MM.1S (cell line): ENCODE data around the gene UBXN11.
"Not testable (repeated sequence)": the region's sequence is repeated elsewhere in the genome, so short reads cannot be mapped to it uniquely, and the experiment has no call there.

ENCODE experiments used
- DNase-seq: peaks from one replicate; pipeline ENCODE4 v3.0.0-alpha.2; 2015
- H2AFZ ChIP-seq: fragments of 300-600 bp; sonication (generic); 2 replicates; pipeline ENCODE4 v1.6.0; 2016; ENCODE audit warnings: antibody characterized with exemption, low read length
- H3F3A ChIP-seq: fragments of 300-600 bp; sonication (generic); 2 replicates; pipeline ENCODE4 v1.6.1; 2016; ENCODE audit warnings: mild to moderate bottlenecking, antibody characterized with exemption, low read length, moderate library complexity, mixed read lengths; ENCODE audit not compliant: insufficient read depth
- H3K27ac ChIP-seq: fragments of 300-600 bp; sonication (generic); 2 replicates; pipeline ENCODE4 v1.5.1; 2016; ENCODE audit warnings: mild to moderate bottlenecking, low read length
- H3K27me3 ChIP-seq: fragments of 300-600 bp; sonication (generic); replicated peaks from 2 replicates; pipeline ENCODE4 v1.6.0; 2016; ENCODE audit warnings: low read length; ENCODE audit not compliant: insufficient read depth
- H3K36me3 ChIP-seq: fragments of 300-600 bp; sonication (generic); replicated peaks from 2 replicates; pipeline ENCODE4 v1.6.1; 2016; ENCODE audit warnings: mild to moderate bottlenecking, low read length, mixed read lengths; ENCODE audit not compliant: insufficient read depth
- H3K4me1 ChIP-seq: fragments of 300-600 bp; sonication (generic); 2 replicates; pipeline ENCODE4 v1.6.1; 2016; ENCODE audit warnings: low read length, mixed read lengths
- H3K4me2 ChIP-seq: fragments of 300-600 bp; sonication (generic); 2 replicates; pipeline ENCODE4 v1.6.0; 2016; ENCODE audit warnings: low read depth, low read length
- H3K4me3 ChIP-seq: fragments of 300-600 bp; sonication (generic); 2 replicates; pipeline ENCODE4 v1.5.1; 2016; ENCODE audit warnings: low read length, mixed read lengths
- H3K79me2 ChIP-seq: fragments of 300-600 bp; sonication (generic); 2 replicates; pipeline ENCODE4 v1.6.1; 2016; ENCODE audit warnings: mixed run types, low read length, mixed read lengths
- H3K9ac ChIP-seq: fragments of 300-600 bp; sonication (generic); 2 replicates; pipeline ENCODE4 v1.6.1; 2016; ENCODE audit warnings: low read length, mixed read lengths
- H3K9me2 ChIP-seq: fragments of 300-600 bp; sonication (generic); replicated peaks from 2 replicates; pipeline ENCODE4 v1.6.1; 2016; ENCODE audit warnings: mild to moderate bottlenecking, low read length, mixed read lengths; ENCODE audit not compliant: insufficient read depth
- H3K9me3 ChIP-seq: fragments of 300-600 bp; sonication (generic); replicated peaks from 2 replicates; pipeline ENCODE4 v1.6.1; 2016; ENCODE audit warnings: mild to moderate bottlenecking, low read length, mixed read lengths; ENCODE audit not compliant: insufficient read depth
- H4K20me1 ChIP-seq: fragments of 300-600 bp; sonication (generic); 2 replicates; pipeline ENCODE4 v1.6.1; 2016; ENCODE audit warnings: mild to moderate bottlenecking, low read length, moderate library complexity, mixed read lengths; ENCODE audit not compliant: insufficient read depth
- CTCF ChIP-seq: fragments of 300-600 bp; sonication (generic); IDR thresholded peaks from 2 replicates; pipeline ENCODE4 v1.5.1; 2016; ENCODE audit warnings: antibody characterized with exemption, low read length, mixed read lengths
- EZH2 ChIP-seq: fragments of 300-600 bp; sonication (generic); optimal IDR thresholded peaks from 2 replicates; pipeline ENCODE3; 2017; ENCODE audit warnings: low read depth, mild to moderate bottlenecking, antibody characterized with exemption, low read length, mixed read lengths
- EZH2phosphoT487 ChIP-seq: fragments of 300-600 bp; sonication (generic); IDR thresholded peaks from 2 replicates; pipeline ENCODE4 v1.6.1; 2018; ENCODE audit warnings: antibody characterized with exemption, low read length

UBXN11 gene

DNA sequence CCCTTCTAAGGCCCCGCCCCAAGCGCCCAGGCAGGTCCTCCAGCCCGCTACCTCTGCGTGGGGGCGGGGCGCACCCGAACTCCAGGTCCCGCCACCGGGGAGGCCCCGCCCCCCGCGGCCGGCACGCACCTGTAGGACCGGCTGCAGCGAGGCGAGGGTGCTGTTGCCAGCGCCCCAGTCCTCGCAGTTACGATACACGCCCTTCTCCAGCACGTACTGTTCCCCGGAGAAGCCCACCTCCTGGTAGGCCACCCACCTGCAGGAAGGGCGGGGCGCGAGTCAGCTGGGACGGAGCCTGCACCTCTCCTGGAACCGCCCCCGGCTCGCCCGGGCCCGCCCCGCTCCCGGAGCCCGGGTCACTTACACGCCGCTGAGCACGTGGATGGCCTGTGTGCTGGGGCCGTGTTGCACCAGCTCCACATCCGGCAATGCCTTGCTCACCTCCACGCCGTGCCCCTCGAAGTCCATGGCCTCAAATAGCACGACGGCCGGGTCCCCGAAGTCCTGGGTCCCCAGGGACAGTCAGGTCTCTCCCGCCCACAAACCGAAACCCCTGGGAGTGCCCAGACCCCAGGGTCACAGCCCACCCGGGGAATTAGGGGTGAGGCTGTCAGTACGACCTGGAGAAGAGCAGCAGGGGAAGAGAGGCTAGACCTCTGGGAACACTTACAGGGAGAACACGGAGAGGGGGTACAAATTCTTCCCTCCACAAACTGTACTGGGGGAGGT lies 30.2 kb upstream of the UBXN11 start:
- peaks cover 7% of the 10 kb centered on the region; the same call in 1 of the 2 replicates for H3K4me1 ChIP-seq
- DNase-seq = peak; percentile 92
- H3K4me2 ChIP-seq = peak overlapping the region; percentile 83
- peaks cover 18% of the 10 kb centered on the region for H3K27me3 ChIP-seq
- no peaks in the 10 kb centered on the region for H3K36me3 ChIP-seq
- H3K9me2 ChIP-seq = no peaks in the 10 kb centered on the region
- no peaks in the 10 kb centered on the region for H3K9me3 ChIP-seq
- H3F3A ChIP-seq = no peaks in the 10 kb centered on the region
- H3K9ac ChIP-seq = no peak overlapping the region; the same call in 1 of the 2 replicates
- H3K79me2 ChIP-seq = no peaks in the 10 kb centered on the region
- peak overlapping the region; percentile 97 for H2AFZ ChIP-seq
- H3K4me3 ChIP-seq = peak overlapping the region; percentile 62
- no peak for TF ChIP-seq CTCF
- TF ChIP-seq EZH2 = no peak
- TF ChIP-seq EZH2phosphoT487 = no peak
- H3K27ac ChIP-seq = no peak overlapping the region; the same call in 1 of the 2 replicates
- H4K20me1 ChIP-seq = no peaks in the 10 kb centered on the region

- no peak overlapping the region for H3K27ac ChIP-seq
- peak overlapping the region; percentile 83 for H3K4me2 ChIP-seq
- no peaks in the 10 kb centered on the region for H3K79me2 ChIP-seq
- peaks cover 7% of the 10 kb centered on the region; the same call in 1 of the 2 replicates for H3K4me1 ChIP-seq
- H3K9me3 ChIP-seq = no peaks in the 10 kb centered on the region
- DNase-seq = no peak
- H2AFZ ChIP-seq = peak overlapping the region; percentile 97
- H3K4me3 ChIP-seq = peak overlapping the region; percentile 62
- no peaks in the 10 kb centered on the region for H3F3A ChIP-seq
- no peaks in the 10 kb centered on the region for H3K9me2 ChIP-seq
- no peak for TF ChIP-seq CTCF
- TF ChIP-seq EZH2phosphoT487 = no peak
- TF ChIP-seq EZH2 = no peak
- no peaks in the 10 kb centered on the region for H4K20me1 ChIP-seq
- H3K36me3 ChIP-seq = no peaks in the 10 kb centered on the region
- peaks cover 16% of the 10 kb centered on the region; the same call in 1 of the 2 replicates for H3K27me3 ChIP-seq
- H3K9ac ChIP-seq = peak overlapping the region; percentile 13; the same call in 1 of the 2 replicates
Measured at GRCh38 chr1:26335774-26336476, 29.5 kb upstream of the UBXN11 start.

GRCh38 chr1:26333312-26333711 lies 26.9 kb upstream of the UBXN11 start:
- DNase-seq, H2AFZ ChIP-seq, H3K4me3 ChIP-seq, H3F3A ChIP-seq, H3K27me3 ChIP-seq, H3K36me3 ChIP-seq, H3K4me1 ChIP-seq, H4K20me1 ChIP-seq, H3K27ac ChIP-seq, H3K9me3 ChIP-seq, H3K79me2 ChIP-seq, H3K4me2 ChIP-seq, H3K9me2 ChIP-seq, H3K9ac ChIP-seq: not testable (repeated sequence)

DNA sequence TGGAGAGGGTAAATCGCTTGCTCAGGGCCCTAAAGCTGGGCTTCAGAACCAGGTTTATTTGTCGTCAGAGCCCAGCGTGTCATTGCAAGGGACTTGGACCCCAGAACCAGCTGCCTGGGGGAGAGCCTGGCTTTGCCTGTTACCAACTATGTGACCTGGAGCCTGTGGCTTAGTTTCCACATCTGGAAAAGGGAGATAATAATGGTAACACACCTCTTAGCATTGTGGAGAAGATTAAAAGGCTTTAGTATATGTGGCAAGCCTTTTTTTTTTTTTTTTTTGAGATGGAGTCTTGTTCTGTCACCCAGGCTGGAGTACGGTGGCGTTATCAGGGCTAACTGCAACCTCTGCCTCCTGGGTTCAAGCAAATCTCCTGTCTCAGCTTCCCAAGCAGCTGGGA lies 23.8 kb upstream of the UBXN11 start:
- no peak for DNase-seq
- Histone ChIP-seq H4K20me1 (no peaks in the 10 kb centered on the region), H3K9ac (no peak overlapping the region), H3K4me1 (no peaks in the 10 kb centered on the region), H3K27me3 (no peaks in the 10 kb centered on the region), H3K27ac (no peak overlapping the region), H3K36me3 (no peaks in the 10 kb centered on the region), H2AFZ (no peak overlapping the region), H3K9me3 (no peaks in the 10 kb centered on the region), H3K79me2 (no peaks in the 10 kb centered on the region), H3K4me3 (no peak overlapping the region), H3K4me2 (no peak overlapping the region), H3F3A (no peaks in the 10 kb centered on the region), H3K9me2 (no peaks in the 10 kb centered on the region)
- TF ChIP-seq CTCF (no peak), EZH2phosphoT487 (no peak), EZH2 (no peak)

DNA sequence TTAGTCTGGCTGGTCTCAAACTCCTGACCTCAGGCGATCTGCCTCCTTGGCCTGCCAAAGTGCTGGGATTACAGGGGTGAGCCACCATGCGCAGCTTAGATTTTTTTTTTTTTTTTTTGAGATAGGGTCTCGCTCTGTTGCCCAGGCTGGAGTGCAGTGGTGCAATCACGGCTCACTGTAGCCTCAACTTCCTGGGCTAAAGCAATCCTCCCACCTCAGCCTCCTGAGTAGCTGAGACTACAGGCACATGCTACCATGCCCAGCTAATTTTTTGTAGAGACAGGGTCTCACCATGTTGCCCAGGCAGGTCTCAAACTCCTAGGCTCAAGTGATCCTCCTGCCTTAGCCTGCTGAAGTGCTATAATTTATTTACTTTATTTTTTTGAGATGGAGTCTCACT lies 22.9 kb upstream of the UBXN11 start:
- not testable (repeated sequence) for H3K27me3 ChIP-seq, H3K9ac ChIP-seq, H3K9me2 ChIP-seq, H3K79me2 ChIP-seq, H3K4me2 ChIP-seq, H3K4me1 ChIP-seq, H4K20me1 ChIP-seq, H3F3A ChIP-seq, H3K36me3 ChIP-seq, H3K4me3 ChIP-seq, H3K27ac ChIP-seq, H3K9me3 ChIP-seq, H2AFZ ChIP-seq, DNase-seq
